ENCODE measurements around the gene CAPZB.
A peak's percentile ranks its signal among the peaks of the same experiment; 100 is the strongest.
"Not testable (repeated sequence)": the region's sequence is repeated elsewhere in the genome, so short reads cannot be mapped to it uniquely, and the experiment has no call there.

The CAPZB gene

DNA sequence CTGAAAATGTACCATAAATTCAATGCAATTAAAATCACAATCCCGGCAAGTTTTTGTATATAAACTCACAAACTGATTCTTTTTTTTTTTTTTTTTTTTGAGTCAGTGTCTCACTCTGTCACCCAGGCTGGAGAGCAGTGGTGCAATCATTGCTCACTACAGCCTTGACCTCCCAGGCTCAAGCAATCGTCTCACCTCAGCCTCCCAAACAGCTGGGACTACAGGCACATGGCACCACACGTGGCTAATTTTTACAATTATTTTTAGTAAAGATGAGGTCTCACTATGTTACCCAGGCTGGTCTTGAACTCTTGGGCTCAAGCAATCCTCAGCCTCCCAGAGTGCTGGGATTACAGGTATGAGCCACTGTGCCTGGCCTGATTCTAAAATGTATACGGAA is 12.1 kb upstream of the CAPZB start:
- not testable (repeated sequence) for DNase-seq (ENCODE audit: low read depth in 3 of 3)

DNA sequence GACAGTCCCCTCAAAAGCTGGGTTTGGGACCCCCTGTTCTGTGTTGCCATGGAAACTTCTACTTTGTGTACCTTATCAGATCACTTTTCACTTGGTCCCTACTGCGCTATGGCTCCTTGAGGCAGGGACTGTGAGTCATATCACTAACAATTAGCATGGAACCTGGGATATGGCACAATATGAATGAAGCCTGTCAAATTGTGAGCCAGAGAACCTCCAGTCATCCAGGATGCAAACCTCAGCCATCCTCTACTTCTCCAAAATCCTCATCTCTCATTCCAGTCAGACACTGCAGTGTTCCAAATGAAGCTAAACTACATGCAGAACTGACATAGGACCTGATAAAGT is 11.2 kb upstream of the CAPZB start:
- DNase-seq (ENCODE audit: low read depth in 3 of 3) = no peak

DNA sequence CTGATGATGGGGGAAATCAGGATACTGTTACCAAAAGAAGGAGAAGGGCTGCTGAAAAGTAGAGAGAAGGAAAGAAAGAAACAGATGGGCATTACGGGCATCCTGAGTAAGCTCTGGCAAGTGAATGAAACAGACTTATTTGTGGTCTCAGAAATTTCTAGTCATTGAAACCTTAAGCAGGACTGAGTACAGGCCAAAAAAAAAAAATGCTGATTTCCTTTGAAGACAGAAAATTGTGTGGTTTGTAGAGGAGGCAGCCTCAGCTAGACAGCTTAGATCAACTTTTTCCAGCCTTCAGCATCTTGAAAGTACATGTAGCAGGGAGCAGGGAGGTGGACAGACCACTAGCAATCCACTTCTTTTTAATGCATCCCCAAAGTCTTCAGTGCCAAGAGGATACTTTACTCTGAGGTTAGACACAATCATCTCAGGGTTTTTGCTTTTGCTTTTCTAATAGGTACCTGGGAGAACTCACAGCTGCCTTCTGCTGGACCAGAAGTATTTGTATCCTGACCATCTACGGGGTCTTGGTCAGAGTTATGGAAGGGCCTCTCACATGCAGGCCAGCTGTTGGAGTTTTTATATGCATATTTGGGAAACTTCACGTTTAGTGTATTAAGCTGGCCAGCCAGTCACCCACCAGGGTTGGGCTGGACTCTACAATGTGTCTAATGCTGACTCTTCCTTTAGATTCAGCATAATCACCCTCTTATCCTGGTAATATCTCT is 10.6 kb upstream of the CAPZB start:
- DNase-seq (ENCODE audit: low read depth in 3 of 3) = no peak

DNA sequence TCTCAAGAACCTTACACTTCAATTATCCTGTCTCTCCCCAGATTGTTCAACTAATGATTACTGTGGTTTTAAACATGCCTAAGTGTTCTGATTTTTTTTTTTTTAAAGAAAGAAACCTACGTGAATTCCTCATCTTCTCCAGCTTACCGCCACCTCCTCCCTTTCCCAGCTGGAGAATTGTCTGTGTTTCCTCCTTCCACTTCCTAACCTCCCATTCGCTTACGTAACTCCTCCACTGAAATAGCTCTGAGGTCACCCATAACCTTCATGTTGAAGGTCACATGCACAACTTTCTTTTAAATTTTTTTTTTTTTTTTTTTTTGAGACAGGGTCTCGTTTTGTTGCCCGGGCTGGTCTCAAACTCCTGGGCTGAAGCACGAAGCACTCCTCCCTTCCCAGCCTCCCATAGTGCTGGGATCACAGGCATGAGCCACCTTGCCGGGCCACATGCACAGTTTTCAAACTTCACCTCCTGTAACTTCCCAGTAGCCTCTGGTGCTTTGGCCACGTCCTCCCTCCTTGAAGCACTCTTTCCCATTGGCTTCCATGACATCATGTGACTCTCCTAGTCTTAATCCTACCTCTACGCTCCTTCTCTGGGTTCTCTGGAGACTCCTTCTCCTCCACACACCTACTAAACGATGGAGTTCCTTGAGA is 9.8 kb upstream of the CAPZB start:
- no peak for DNase-seq (ENCODE audit: low read depth in 3 of 3)

DNA sequence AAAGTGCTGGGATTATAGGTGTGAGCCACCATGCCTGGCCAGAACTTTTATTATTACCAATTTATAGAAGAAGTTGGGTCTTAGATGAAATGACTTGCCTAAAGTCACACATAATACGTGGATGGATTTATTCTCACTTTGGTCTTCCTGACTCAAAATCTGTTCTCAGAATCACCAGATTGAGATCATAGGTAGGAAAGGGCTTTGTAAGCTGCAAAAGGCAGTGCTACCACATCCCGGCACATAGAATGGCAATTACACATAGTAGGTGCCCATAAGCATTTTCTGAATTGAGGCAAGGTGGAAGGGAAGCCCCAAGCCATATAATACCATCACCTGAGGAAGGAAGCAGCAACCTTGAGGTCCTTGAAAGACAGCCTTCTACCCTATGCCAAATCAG is 8.2 kb upstream of the CAPZB start:
- DNase-seq (ENCODE audit: low read depth in 3 of 3) = no peak

DNA sequence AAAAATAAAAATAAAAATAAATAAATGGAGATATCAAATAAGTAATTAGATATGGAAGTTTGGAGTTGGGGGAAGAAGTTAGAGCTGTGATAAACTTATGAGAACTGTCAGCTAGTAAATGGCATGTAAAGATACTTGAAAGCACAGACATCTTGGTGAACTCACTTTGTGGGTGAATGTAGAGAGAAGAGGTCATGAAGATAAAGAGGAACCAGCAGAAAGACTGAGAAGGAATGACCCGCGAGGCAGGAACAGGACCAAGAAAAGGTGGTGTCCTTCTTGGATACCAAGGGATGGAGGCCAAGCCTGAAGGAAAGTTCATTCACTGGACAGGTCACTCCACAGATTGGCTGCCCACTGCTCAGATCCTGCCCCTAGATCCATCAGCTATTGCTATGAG is 4.7 kb upstream of the CAPZB start:
- DNase-seq (ENCODE audit: low read depth in 3 of 3) = no peak

DNA sequence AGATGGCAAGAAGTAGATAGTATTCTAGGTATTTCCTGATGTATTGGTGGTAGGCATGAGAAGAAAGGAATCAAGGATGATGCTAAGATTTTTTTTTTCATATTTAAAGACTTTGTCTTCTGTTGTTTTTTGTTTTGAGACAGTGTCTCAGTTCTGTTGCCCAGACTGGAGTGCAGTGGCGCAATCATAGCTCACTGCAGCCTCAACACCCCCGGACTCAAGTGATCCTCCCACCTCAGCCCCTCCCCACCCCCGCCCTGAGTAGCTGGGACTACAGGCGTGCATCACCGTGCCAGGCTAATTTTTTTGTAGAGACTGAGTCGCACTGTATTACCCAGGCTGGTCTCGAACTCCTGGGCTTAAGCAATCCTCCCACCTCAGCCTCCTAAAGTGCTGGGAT is 2.8 kb upstream of the CAPZB start:
- DNase-seq (ENCODE audit: low read depth in 3 of 3) = no peak

DNA sequence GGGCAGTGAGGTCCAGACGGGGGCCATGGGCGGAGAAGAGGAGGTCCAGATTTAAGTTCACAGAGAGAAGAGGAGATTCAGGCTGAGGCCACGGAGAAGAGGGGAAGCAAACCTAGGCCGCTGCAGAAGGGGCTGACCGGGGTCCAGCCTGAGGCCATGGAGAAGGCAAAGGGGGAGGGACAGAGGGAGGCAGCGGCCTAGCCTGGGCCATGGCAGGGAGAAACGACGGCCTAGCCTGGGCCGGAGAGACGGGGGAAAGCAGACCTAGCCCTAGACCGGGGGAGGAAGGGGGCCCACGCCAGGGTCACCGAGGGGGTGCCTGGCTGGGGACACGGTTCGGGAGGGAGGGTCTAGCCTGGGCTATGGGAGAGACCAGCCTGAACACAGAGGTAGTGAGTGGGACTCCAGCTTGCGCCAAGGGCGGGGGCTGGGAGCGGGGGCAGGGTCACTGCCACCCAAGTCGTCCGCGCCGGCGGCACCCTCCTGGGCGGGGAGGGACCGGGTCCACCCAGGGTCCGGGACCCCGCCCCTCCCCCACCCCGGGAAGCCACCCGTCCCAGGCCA is 459 bp downstream of the CAPZB start:
- DNase-seq (ENCODE audit: low read depth in 3 of 3) = peak in 1 of 3 experiments; percentile 30

DNA sequence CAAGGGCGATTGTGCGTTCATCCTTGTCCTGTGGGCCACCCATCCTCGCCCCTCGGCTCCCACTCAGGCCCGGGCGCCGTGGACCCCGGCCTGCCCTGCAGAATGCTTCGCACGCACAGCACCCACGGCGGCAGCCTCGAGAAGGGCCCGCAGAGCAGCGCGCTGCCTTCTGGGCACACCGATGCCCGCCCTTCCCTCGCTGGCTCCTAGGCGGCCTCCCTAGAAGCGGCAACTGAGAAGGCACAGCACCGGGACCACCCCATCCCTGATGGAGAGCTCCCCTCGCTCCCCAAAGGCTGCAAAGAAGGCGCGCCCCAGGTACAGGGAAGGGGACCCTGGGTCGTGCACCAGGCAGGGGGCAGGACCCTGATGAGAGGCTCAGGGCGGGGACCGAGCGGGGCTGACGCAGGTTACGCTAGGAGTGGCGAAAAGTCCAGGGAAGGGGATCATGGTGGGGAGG is 971 bp downstream of the CAPZB start:
- peak in 1 of 3 experiments; percentile 21 for DNase-seq (ENCODE audit: low read depth in 3 of 3)

DNA sequence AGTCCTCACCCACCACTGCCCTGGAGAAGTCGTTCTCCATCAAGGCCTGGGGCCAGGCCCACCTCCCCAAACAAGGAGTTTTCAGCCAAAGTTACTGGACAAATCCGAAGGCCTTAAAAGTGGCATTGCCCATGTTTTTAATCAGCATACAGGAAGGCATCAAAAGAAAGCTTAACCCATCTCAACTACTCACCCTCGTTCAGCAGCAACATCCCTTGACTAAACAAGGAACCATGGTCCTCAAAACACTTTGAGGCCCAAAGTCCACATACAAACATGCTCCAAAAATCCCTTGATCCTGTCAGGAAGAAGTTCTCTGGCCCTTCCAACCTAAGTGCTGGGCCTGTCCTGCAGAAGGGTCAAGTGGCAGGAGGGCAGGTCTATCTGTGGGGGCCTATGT is 1.6 kb downstream of the CAPZB start:
- DNase-seq (ENCODE audit: low read depth in 3 of 3) = no peak

DNA sequence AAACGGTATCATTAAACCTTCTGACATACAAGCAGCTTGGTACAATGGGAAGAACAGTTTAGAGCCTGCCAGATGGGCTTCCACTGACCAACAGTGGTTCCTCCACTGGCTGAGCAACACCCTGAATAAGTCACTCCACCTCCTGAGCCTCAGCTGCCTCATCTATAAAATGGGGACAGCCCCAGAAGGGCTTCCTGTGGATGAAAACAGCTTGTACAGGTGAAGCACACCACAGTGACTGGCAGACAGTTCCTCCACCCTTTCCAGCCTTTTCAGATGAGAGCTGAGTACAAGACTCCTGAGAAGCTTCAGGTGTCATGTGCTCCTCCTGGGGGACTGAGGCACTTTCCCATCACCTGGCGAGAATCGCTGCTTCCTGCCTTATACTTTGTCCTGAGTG is 2.1 kb downstream of the CAPZB start:
- DNase-seq (ENCODE audit: low read depth in 3 of 3) = no peak

DNA sequence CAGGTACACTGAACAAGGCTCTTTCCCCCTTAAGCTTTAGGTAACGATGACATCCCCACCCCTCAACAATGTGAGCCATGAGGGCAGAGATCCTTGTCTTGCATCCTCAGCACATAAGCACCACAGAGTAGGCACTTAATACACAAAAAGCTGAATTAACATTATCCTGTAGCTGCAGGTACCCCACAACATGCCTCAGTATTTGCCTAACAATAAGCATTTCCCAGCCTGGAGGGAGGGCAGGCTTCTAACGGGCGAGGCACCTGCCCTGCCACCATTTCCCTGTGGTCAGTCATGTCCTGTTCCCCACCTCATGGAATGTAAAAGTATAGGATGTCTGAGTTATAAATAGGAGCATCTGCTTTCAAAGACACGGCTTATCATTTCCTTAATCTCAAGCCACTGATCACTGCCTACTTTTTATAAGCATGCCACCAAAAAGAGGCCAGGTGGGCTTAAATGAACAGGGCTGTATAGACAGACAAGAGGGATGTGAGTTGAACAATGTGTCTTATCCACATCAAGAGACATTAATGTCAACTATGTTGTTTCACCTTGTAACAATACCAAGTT is 3.4 kb downstream of the CAPZB start:
- no peak for DNase-seq (ENCODE audit: low read depth in 3 of 3)

DNA sequence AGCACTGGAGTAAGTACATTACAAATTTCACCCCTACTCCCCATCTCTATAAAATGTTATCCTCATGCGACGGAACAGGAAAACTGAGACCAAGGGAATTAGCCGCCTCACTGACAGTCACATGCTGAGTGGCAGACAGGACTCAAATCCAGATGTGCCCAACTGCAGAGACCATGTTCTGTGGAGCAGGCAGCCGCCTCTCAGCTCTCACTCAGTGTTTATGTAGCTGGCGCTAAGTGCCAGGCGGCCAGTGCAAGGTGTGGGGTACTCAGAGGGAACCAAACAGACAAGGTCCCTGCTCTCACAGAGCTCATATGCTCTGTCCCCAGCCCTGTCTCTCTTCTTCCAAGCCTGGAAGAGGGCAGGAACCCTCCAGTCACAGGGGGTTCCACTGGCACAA is 5.1 kb downstream of the CAPZB start:
- no peak for DNase-seq (ENCODE audit: low read depth in 3 of 3)

DNA sequence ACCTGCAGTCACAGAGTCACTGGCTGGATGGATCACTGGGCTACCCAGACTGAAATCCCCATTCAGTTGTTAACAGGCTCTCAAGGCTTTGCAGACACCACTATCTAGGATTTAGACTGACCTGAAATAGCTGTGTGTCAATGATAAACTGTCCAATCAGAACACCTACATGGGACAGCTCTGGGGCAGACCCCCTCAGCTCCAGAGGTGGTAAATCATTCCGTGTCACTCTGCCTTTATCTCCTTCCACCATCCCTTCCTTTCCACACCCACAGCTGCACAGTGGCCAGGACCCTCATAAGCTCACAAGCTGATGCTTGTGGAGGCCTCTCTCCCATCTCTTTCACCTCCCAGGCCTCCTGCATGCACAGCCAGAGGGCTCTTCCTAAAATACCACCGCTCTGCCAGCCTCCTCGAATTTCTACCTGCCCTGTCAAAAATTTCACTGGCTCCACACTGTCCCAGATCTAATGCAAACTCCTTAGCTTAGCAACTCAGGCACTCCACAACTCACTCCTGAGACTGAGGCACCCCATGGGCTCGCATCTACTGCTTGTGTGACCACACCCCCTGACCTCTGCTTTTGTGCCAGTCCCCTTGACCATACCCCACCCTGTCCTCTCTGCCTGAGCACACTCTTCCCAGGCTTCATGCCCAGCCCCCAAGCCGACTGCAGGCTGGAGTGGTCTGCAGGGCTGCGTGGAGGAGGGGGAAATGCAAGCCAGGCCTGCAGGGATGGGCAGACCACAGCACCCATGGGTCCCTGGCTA is 5.8 kb downstream of the CAPZB start:
- DNase-seq (ENCODE audit: low read depth in 3 of 3) = no peak

DNA sequence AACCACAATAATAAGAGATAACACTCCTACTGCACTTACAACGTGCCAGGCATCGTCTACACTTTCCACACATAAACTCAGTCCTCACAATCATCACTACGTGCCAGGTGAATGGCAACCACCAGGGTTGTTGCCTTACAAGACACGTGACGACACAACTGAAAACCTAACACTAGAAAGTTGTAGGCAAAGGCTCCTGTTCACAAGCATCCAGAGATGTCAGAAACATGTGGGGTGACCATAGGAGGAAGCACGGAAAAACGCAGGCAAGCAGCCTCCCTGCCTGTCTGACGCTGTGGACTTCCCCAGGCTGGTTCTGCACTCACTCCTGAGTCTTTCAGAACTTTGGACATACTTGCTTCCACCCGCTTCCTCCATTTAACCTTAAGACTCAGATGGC is 7.0 kb downstream of the CAPZB start:
- DNase-seq (ENCODE audit: low read depth in 3 of 3) = no peak

DNA sequence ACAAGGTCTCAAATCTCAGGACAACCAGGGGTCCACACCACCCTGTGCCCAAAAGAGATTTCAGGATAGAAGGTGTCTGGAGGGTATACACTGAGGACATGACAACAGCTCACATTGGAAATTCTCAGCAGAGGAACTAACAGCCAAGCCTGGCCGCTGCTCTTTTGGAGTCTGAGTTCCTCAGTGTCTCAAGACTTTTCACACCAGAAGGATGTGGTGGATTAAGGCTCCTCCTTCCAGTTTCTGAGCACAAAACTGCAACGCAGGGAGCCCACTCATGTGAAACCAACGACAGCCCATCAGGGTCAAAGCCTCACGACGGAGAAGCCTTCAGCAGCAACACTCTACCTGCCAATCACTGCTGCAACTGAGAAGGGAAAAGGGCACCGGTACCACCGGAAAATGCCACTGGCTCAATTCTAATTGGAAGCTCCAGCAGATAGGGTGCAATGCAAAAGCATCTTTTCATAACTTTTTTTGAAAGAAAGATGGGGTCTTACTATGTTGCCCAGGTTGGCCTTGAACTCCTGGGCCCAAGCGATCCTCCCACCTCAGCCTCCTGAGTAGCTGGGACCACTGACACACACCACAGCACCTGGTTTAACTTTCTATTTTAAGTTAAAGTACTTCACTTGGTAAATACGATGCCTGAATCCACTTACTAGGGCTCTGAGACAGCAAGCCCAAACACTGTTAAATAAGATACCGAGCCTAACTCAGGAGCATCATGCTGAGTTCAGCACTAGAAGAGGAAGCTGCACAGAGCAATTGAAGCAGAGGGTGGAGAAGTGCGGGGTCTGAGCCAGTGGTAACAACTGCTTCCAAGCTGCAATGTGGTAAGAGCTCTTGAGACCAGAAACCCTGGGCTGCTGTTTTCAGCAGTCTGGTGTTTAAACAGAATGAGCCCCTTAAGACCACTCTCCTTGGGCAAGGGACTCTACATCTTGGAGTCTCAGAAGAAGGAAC is 7.8 kb downstream of the CAPZB start:
- DNase-seq (ENCODE audit: low read depth in 3 of 3) = no peak

DNA sequence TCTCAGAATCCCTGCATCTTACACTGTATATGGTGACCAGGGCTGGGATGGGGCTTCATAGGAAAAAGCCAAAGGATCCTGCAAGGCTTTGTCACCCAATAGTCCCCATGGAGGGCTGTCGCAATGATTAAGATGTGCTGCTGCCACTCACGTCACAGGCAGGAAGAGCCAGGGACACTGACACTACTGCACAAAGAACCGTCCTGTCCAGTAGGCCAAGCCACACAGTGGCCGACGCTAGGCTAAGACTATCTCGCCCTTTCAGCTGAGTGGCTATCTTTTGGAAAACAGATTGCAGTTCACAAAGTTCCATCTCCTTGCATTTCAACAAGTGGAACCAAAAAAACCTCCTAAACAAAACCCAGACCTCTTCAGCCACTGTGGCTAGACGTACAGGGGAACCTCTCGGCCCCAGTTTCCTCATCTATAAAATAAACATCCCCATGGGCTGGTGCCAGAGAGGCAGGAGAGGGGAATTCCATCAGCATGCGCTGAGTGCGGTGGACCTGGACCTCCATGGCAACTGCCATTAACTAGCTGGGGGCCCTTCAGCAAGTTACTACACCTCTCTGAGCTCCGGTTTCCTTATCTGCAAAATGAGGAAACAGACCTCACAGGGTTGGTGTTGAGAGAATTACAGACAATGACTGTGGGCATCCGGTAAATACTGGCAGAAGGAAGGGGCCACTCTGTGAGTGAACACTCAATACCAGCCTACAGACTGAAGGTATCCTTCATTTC is 8.7 kb downstream of the CAPZB start:
- no peak for DNase-seq (ENCODE audit: low read depth in 3 of 3)

DNA sequence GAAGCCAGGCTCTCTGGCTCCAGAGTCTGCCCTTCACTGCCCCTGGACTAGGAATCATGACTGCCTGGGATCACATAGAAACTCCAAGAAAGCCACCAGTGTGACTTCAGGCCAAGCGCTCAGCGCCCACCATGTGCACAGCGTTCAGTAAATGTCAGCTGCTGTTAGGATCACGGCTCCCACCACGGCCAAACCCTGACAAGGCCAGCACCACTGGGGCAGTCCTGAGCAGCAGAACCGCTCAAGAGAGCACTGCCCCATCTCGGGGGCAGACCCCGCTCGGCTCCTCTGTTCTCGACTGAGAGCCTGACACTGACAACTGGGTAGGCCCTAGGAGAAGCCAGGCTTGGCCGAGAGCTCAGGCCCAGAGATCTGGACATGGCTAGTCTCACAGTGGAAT is 10.0 kb downstream of the CAPZB start:
- DNase-seq (ENCODE audit: low read depth in 3 of 3) = no peak

DNA sequence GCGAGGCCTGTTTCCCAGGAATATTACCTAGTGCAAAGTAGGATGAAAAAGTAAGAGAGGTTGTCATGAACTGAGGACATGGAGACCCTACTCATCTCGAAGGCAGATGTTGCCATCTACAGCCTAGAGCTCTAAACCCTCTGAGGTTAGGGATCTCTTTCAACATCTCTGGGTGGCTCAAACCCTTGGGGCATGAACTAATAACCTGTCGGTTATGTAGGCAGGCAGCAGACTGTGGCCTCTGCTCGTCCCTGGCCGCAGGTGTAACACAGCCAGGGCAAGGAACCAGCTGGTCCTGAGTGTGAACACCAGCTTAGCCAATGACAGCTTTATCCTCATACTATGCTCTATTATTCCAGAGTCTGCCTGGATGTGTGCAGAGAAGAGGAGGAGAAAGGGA is 13.2 kb downstream of the CAPZB start:
- DNase-seq (ENCODE audit: low read depth in 3 of 3) = no peak

DNA sequence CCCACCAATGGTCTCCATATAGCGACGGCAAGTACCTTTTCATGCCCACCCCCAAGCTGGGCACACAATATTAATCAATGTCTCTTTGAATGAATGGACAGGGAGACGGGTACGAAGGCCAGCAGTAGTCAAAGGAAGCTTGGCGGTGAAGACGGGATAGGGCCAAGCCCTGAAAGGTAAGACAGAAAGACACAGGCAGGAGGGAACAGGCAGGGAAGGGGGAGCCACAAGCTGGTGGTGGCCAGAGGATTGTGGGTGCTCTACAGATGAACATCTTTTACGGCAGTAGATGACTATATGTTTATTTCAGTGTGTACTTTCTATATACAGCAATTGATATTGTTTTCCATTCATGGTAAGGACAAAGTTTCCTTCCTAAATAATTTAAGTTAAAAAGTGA is 16.3 kb downstream of the CAPZB start:
- no peak for DNase-seq (ENCODE audit: low read depth in 3 of 3)

Measured in stimulated activated CD4-positive, alpha-beta T cell treated with anti-CD3 and anti-CD28 coated beads, TNF-alpha, amount 100 ng/mL, for 4 hours (primary cell).